HEK293 (cell line): ENCODE measurements around the gene CAPN7.
"Not testable (repeated sequence)": the region's sequence is repeated elsewhere in the genome, so short reads cannot be mapped to it uniquely, and the experiment has no call there.

Source experiments
- CTCF ChIA-PET: fragments of 350-600 bp; formaldehyde crosslinking; extraction: SDS; loops from one replicate; lab custom pipeline; 2021; ENCODE audit warnings: antibody characterized with exemption; lab: Yijun Ruan, JAX
- POLR2A ChIA-PET: fragments of 300-600 bp; formaldehyde crosslinking; extraction: SDS; loops from one replicate; lab custom pipeline; 2020; ENCODE audit warnings: antibody characterized with exemption, inconsistent platforms; lab: Yijun Ruan, JAX
- H3K27ac ChIP-seq: fragments of 200-500 bp; sonication (Bioruptor generic); 2 replicates; pipeline ENCODE4 v1.5.1; 2014; ENCODE audit warnings: low read depth, low read length, control low read depth, inconsistent platforms; ENCODE audit errors: extremely low read depth
- H3K36me3 ChIP-seq, 2 experiments: fragments of 200-500 bp in 1 of 2; sonication (Bioruptor generic) in 1 of 2; 1 replicate in 1 of 2; 2 replicates in 1 of 2; pipeline ENCODE4 v1.5.1; 2014 to 2017; ENCODE audit warnings: inconsistent platforms in 2 of 2, low read length in 2 of 2; ENCODE audit not compliant: control insufficient read depth in 2 of 2, insufficient read depth in 1 of 2
- H3K4me1 ChIP-seq: fragments of 200-500 bp; sonication (Bioruptor generic); 2 replicates; pipeline ENCODE4 v1.5.1; 2014; ENCODE audit warnings: mild to moderate bottlenecking, low read length, inconsistent platforms; ENCODE audit not compliant: control insufficient read depth, insufficient read depth
- H3K4me3 ChIP-seq: 2 replicates; pipeline ENCODE4 v1.5.1; 2011; ENCODE audit warnings: low read depth, mild to moderate bottlenecking, control low read depth, low read length, moderate library complexity
- H3K9me3 ChIP-seq: fragments of 200-500 bp; sonication (Bioruptor generic); 2 replicates; pipeline ENCODE4 v1.5.1; 2014; ENCODE audit warnings: low read depth, low read length, inconsistent platforms; ENCODE audit not compliant: control insufficient read depth, insufficient read depth
- GLI2 ChIP-seq: fragments of 450-650 bp; formaldehyde crosslinking; IDR thresholded peaks from 2 replicates; pipeline ENCODE4; 2017; ENCODE audit warnings: missing biosample characterization, missing genetic modification characterization, low read depth, borderline replicate concordance
- MEIS1 ChIP-seq: sonication (generic); formaldehyde crosslinking; IDR thresholded peaks from 2 replicates; pipeline ENCODE4 v1.8.1; 2022; ENCODE audit warnings: missing genetic modification reagents, mild to moderate bottlenecking, borderline replicate concordance
- OSR2 ChIP-seq: fragments of 450-650 bp; formaldehyde crosslinking; IDR thresholded peaks from 2 replicates; pipeline ENCODE4 v1.5.1; 2016; ENCODE audit warnings: missing biosample characterization, missing genetic modification characterization
- RBAK ChIP-seq: fragments of 450-650 bp; formaldehyde crosslinking; IDR thresholded peaks from 2 replicates; pipeline ENCODE4 v1.5.1; 2016; ENCODE audit warnings: missing biosample characterization, missing genetic modification characterization
- SP2 ChIP-seq: fragments of 450-650 bp; formaldehyde crosslinking; IDR thresholded peaks from 2 replicates; pipeline ENCODE4 v1.5.1; 2016; ENCODE audit warnings: missing biosample characterization, missing genetic modification characterization
- ZFHX2 ChIP-seq: fragments of 450-650 bp; formaldehyde crosslinking; conservative IDR thresholded peaks from 2 replicates; pipeline ENCODE4 v1.5.1; 2016; ENCODE audit warnings: missing biosample characterization, missing genetic modification characterization
- ZIC2 ChIP-seq: fragments of 450-650 bp; formaldehyde crosslinking; IDR thresholded peaks from 2 replicates; pipeline ENCODE4 v1.5.1; 2016; ENCODE audit warnings: missing biosample characterization, missing genetic modification characterization
- ZNF341 ChIP-seq: fragments of 450-650 bp; formaldehyde crosslinking; IDR thresholded peaks from 2 replicates; pipeline ENCODE4; 2016; ENCODE audit warnings: low read depth, missing biosample characterization, missing genetic modification characterization
- ZNF404 ChIP-seq: fragments of 450-650 bp; formaldehyde crosslinking; IDR thresholded peaks from 2 replicates; pipeline ENCODE4 v1.5.1; 2017; ENCODE audit warnings: missing biosample characterization, missing genetic modification characterization
- ZNF510 ChIP-seq: fragments of 450-650 bp; formaldehyde crosslinking; IDR thresholded peaks from 2 replicates; pipeline ENCODE4 v1.5.1; 2018; ENCODE audit warnings: mild to moderate bottlenecking, missing genetic modification characterization, missing biosample characterization; ENCODE audit not compliant: insufficient replicate concordance
- ZNF558 ChIP-seq: fragments of 450-650 bp; formaldehyde crosslinking; IDR thresholded peaks from 2 replicates; pipeline ENCODE4 v1.5.1; 2016; ENCODE audit warnings: missing biosample characterization, missing genetic modification characterization
- ZNF561 ChIP-seq: fragments of 450-650 bp; IDR thresholded peaks from 2 replicates; pipeline ENCODE4 v1.5.1; 2018; ENCODE audit warnings: missing biosample characterization, missing genetic modification characterization, borderline replicate concordance
- ZNF654 ChIP-seq: fragments of 450-650 bp; formaldehyde crosslinking; IDR thresholded peaks from 2 replicates; pipeline ENCODE4 v1.5.1; 2016; ENCODE audit warnings: low read depth, missing biosample characterization, missing genetic modification characterization
- ZNF776 ChIP-seq: fragments of 450-650 bp; formaldehyde crosslinking; IDR thresholded peaks from 2 replicates; pipeline ENCODE4 v1.5.0; 2017; ENCODE audit warnings: missing biosample characterization, missing genetic modification characterization, borderline replicate concordance

Gene CAPN7

DNA sequence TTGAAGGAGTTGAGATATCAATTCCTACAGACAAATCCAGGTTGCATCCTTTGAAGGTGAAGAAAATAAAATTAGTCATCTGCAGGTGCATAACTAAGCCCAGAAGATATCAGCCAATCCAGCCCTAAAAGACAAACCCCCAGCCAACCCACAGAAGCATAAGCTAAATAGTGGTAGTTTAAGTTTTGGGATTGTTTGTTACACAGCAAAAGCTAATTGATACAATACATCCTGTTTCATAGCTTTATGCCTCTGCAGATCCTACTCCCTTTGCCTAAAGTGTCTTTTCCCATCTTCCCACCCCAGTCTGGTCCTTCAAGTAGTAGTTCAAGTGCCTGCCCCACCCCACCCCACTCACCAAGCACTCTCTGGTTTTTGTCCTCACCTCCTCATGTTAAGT, 48.6 kb upstream of the CAPN7 start:
- Histone ChIP-seq H3K27ac (no peak overlapping the region), H3K4me1 (no peaks in the 10 kb centered on the region), H3K4me3 (no peak overlapping the region), H3K36me3 (no peaks in the 10 kb centered on the region), H3K9me3 (no peaks in the 10 kb centered on the region)
- ChIA-PET POLR2A (no interaction called here), CTCF (no interaction called here)
- TF ChIP-seq RBAK (tag by site-specific recombination), result peak; percentile 90
- TF ChIP-seq ZNF776 (tag by site-specific recombination), result no peak

DNA sequence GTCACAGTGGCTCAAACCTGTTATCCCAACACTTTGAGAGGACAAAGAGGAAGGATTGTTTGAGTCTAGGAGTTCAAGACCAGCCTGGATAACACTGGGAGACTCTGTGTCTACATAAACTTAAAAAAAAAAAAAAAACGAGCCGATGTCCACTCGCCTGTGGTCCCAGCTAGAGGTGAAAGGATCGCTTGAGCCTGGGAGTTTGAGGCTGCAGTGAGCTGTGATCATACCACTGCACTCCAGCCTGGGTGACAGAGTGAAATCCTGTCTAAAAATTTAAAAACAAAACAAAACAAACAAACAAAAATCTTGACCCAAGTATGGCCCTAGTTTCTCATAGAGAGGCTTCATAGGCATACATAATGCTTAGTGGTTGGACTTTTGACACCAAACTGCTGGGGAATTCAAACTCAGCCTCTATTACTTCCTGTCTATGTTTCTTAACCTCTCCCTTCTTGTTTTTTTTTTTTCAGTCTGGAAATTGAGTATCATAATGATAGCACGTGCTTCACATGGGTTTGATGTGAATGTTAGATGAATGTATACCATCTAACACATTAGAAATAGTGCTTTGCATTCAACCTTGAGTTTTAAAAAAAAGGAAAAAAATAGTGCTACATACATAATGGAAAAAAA, 46.4 kb upstream of the CAPN7 start:
- ChIA-PET POLR2A (no interaction called here), CTCF (no interaction called here)
- H3K9me3 ChIP-seq, result no peaks in the 10 kb centered on the region
- H3K36me3 ChIP-seq, result no peaks in the 10 kb centered on the region
- H3K27ac ChIP-seq, result no peak overlapping the region
- H3K4me3 ChIP-seq, result no peak overlapping the region
- no peak for TF ChIP-seq ZNF510
- no peak for TF ChIP-seq MEIS1 (CRISPR knock-in tag)
- no peaks in the 10 kb centered on the region for H3K4me1 ChIP-seq

DNA sequence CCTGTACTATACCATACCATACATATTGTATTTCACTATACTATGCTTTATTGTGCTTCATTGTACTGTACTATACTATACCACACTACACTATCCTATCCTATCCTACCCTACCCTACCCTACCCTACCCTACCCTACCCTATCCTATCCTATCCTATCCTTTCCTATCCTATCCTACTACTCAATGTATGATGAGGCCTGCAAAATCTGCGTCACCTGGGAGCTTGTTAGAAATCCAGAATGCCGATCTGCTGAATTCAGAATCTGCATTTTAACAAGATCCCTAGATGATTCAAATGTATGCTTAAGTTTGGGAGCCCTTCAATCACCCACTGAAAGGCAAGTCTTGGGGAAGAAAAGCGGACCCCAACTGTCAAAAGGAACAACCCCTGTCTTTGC, 45.4 kb upstream of the CAPN7 start:
- CTCF ChIA-PET, result no interaction called here
- H3K4me1 ChIP-seq, result no peaks in the 10 kb centered on the region
- H3K9me3 ChIP-seq, result no peaks in the 10 kb centered on the region
- H3K36me3 ChIP-seq, result no peaks in the 10 kb centered on the region
- no peak overlapping the region for H3K27ac ChIP-seq
- POLR2A ChIA-PET, result no interaction called here
- no peak for TF ChIP-seq ZNF558 (tag by site-specific recombination)
- no peak for TF ChIP-seq ZIC2 (tag by site-specific recombination)
- H3K4me3 ChIP-seq, result no peak overlapping the region

DNA sequence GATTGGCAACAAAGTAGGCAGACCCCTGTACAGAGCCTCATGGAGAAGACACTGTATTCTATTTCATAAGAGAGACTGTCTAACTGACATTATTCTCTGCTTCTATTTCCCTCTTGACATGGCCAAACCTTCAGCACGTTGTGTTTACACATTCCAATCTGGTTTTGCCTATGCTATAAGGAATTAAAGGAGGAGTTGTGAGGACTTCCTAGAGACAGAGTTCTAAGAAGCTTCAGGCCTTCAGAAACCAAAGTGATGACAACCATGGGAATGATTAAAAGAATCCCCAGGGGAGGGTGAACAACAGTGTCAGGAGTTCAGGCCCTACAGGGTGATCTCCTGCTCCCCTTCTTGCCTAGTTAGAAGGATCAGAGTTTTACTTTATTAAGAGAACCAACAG, 44.9 kb upstream of the CAPN7 start:
- ChIA-PET CTCF (no interaction called here), POLR2A (no interaction called here)
- Histone ChIP-seq H3K27ac (no peak overlapping the region), H3K4me3 (no peak overlapping the region), H3K36me3 (no peaks in the 10 kb centered on the region), H3K4me1 (no peaks in the 10 kb centered on the region), H3K9me3 (no peaks in the 10 kb centered on the region)
- TF ChIP-seq ZNF510, result no peak
- no peak for TF ChIP-seq OSR2 (tag by site-specific recombination)
- no peak for TF ChIP-seq ZNF341 (tag by site-specific recombination)
- no peak for TF ChIP-seq GLI2 (tag by site-specific recombination)
- no peak for TF ChIP-seq ZNF561 (tag by site-specific recombination)
- TF ChIP-seq SP2, result no peak

DNA sequence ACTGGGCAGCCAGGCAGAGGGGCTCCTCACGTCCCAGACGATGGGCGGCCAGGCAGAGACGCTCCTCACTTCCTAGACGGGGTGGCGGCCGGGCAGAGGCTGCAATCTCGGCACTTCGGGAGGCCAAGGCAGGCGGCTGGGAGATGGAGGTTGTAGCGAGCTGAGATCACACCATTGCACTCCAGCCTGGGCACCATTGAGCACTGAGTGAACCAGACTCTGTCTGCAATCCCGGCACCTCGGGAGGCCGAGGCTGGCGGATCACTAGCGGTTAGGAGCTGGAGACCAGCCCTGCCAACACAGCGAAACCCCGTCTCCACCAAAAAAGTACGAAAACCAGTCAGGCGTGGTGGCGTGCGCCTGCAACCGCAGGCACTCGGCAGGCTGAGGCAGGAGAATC, 42.4 kb upstream of the CAPN7 start:
- H3K4me1 ChIP-seq, CTCF ChIA-PET, H3K9me3 ChIP-seq, H3K36me3 ChIP-seq, H3K27ac ChIP-seq, POLR2A ChIA-PET, H3K4me3 ChIP-seq: not testable (repeated sequence)

DNA sequence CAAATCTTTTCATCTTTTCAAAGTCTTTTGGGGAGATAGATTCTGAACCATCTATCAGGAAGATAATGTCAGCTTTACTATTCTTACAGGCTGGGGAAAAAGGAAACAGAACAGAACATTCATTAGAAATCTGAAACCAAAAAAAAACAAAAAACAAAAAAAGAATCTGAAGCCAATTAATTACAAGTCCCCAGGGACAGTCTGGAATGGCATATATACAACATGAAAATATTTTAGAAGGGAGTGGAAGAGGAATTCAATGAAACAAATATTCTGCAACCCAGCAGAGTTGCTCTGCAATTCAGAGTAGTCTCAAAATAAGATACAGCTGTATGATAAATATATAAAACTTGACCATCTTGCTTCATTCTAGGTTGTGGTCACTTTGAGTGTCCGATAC, 41.7 kb upstream of the CAPN7 start:
- no peak overlapping the region for H3K27ac ChIP-seq
- no peaks in the 10 kb centered on the region for H3K4me1 ChIP-seq
- H3K9me3 ChIP-seq, result no peaks in the 10 kb centered on the region
- POLR2A ChIA-PET, result no interaction called here
- H3K36me3 ChIP-seq, result no peaks in the 10 kb centered on the region
- no peak for TF ChIP-seq ZNF404 (tag by site-specific recombination)
- no peak for TF ChIP-seq ZNF654 (tag by site-specific recombination)
- TF ChIP-seq ZFHX2 (tag by site-specific recombination), result no peak
- H3K4me3 ChIP-seq, result no peak overlapping the region
- CTCF ChIA-PET, result interaction anchor here (1.0 kb wide), 1 partner anchor 48 kb away, joined by 3 read pairs; no protein-coding TSS in a partner anchor
